Fibroblast of lung (primary cell): ENCODE measurements around the gene OTOS. TPM values are rescaled to one million over a fixed set of nuclear protein-coding genes. Genes with fewer than 3 reads are reported as not detected.

Experiments
- DNase-seq, 2 donors: peaks; one replicate each; pipeline versions ENCODE4 v3.0.0 to v3.0.0-alpha.2; 2010; ENCODE audit warnings: low read depth in 2 of 2
- H2AFZ ChIP-seq: 2 replicates; pipeline ENCODE4 v1.5.1; 2012; ENCODE audit warnings: low read length, control low read depth, inconsistent platforms
- H3K27ac ChIP-seq: 2 replicates; pipeline ENCODE4 v1.5.1; 2011; ENCODE audit warnings: low read length, control low read depth; ENCODE audit not compliant: insufficient read depth
- H3K27me3 ChIP-seq: 2 replicates; pipeline ENCODE4 v1.5.1; 2011; ENCODE audit warnings: mild to moderate bottlenecking, low read length; ENCODE audit not compliant: control insufficient read depth, insufficient read depth
- H3K36me3 ChIP-seq: 2 replicates; pipeline ENCODE4 v1.5.1; 2011; ENCODE audit warnings: low read length; ENCODE audit not compliant: control insufficient read depth, insufficient read depth
- H3K4me1 ChIP-seq: 2 replicates; pipeline ENCODE4 v1.5.1; 2011; ENCODE audit warnings: low read length; ENCODE audit not compliant: control insufficient read depth, insufficient read depth; ENCODE audit errors: extremely low read depth
- H3K4me2 ChIP-seq: 2 replicates; pipeline ENCODE4 v1.5.1; 2011; ENCODE audit warnings: low read length, control low read depth; ENCODE audit not compliant: insufficient read depth; ENCODE audit errors: extremely low read depth
- H3K4me3 ChIP-seq, 4 experiments: fragments of 200-600 bp in 1 of 4; sonication (generic) in 1 of 4; replicated peaks in 1 of 4; 2 replicates each; pipeline ENCODE4 v1.5.1; 2011 to 2016; ENCODE audit warnings: low read length in 4 of 4, low read depth in 3 of 4, mild to moderate bottlenecking in 3 of 4, control low read depth in 2 of 4, inconsistent platforms in 1 of 4, mixed read lengths in 1 of 4; ENCODE audit not compliant: insufficient read depth in 1 of 4; ENCODE audit errors: control extremely low read depth in 1 of 4
- H3K79me2 ChIP-seq: 2 replicates; pipeline ENCODE4 v1.5.1; 2012; ENCODE audit warnings: mild to moderate bottlenecking, low read length, inconsistent platforms; ENCODE audit not compliant: control insufficient read depth, insufficient read depth
- H3K9ac ChIP-seq: 2 replicates; pipeline ENCODE4 v1.5.1; 2011; ENCODE audit warnings: mild to moderate bottlenecking, low read length, control low read depth; ENCODE audit not compliant: insufficient read depth
- H3K9me3 ChIP-seq: 2 replicates; pipeline ENCODE4 v1.5.1; 2012; ENCODE audit warnings: low read depth, low read length; ENCODE audit not compliant: control insufficient read depth, insufficient read depth
- H4K20me1 ChIP-seq: 2 replicates; pipeline ENCODE4 v1.5.1; 2011; ENCODE audit warnings: low read length; ENCODE audit not compliant: control insufficient read depth, insufficient read depth; ENCODE audit errors: extremely low read depth
- EZH2 ChIP-seq: IDR thresholded peaks from 2 replicates; pipeline ENCODE4 v1.5.1; 2012; ENCODE audit warnings: low read length, control low read depth, mild to moderate bottlenecking; ENCODE audit errors: missing control alignments
- polyA plus RNA-seq, 2 donors: library from polyadenylated mRNA; depleted of rRNA in 1 of 2; stranded (reverse) in 1 of 2; unstranded in 1 of 2; fragments of >200 nt; gene quantifications; 2 replicates each; pipeline ENCODE4 v1.2.1, GENCODE V29; 2011 to 2012; ENCODE audit warnings: missing spikeins in 1 of 2
- total RNA-seq: library from RNA; depleted of rRNA; stranded (reverse); fragments of >200 nt; gene quantifications from 2 replicates; pipeline ENCODE4 v1.2.1, GENCODE V29; 2014
- TF ChIP-seq, protein P1 (sequence below), 2 donors: IDR thresholded peaks in 1 of 2; conservative IDR thresholded peaks in 1 of 2; 1 replicate in 1 of 2; 2 replicates in 1 of 2; pipeline ENCODE4 v1.5.1; 2011 to 2012; ENCODE audit warnings: low read length in 2 of 2, control low read depth in 1 of 2, inconsistent platforms in 1 of 2, low read depth in 1 of 2, mild to moderate bottlenecking in 1 of 2

OTOS gene
- total and polyA plus RNA-seq, 2 donors (not counting 1 experiment from before 2014, with no cell fraction given) = not detected

DNA sequence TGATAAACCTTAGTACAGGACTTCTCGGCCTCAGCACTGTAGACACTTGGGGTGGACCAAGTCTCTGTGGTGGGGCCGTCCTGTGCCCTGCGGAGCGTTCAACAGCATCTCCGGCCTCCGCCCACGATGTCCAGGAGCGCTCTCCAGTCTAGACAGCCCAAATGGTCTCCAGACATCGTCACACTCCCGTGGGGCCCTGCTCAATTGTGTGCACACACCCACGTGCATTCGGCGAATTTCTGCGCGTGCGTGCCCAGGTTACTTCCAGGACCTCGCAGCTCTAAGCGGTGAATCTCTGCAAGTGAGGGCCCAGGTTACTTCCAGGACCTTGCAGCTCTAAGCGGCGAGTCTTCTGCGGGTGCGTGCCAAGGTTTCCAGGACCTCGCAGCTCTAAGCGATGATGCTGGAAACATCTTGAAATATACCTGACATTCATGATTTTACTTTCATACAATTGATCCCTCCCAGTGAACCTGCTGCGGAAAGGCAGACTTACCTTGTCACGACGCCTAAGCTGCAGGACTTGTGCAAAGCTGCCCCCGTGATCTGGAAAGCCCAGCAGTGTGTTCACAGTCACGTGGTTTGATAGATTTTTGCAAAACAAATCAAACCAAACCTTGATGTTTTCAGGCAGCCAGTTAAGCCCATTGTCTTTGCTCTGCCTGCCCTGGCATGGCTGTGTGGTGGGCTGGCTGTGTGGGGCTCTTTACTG lies 16.1 kb upstream of the OTOS start:
- no peak for DNase-seq
- no peak for TF ChIP-seq EZH2
- TF ChIP-seq, protein P1, sequence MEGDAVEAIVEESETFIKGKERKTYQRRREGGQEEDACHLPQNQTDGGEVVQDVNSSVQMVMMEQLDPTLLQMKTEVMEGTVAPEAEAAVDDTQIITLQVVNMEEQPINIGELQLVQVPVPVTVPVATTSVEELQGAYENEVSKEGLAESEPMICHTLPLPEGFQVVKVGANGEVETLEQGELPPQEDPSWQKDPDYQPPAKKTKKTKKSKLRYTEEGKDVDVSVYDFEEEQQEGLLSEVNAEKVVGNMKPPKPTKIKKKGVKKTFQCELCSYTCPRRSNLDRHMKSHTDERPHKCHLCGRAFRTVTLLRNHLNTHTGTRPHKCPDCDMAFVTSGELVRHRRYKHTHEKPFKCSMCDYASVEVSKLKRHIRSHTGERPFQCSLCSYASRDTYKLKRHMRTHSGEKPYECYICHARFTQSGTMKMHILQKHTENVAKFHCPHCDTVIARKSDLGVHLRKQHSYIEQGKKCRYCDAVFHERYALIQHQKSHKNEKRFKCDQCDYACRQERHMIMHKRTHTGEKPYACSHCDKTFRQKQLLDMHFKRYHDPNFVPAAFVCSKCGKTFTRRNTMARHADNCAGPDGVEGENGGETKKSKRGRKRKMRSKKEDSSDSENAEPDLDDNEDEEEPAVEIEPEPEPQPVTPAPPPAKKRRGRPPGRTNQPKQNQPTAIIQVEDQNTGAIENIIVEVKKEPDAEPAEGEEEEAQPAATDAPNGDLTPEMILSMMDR (conservative IDR thresholded peaks at IDR 0.05 in 1 of 2, IDR thresholded peaks at IDR 0.05 in 1 of 2; ENCODE audit: low read depth in 1 of 2, low read length in 2 of 2) = no peak
- H3K4me1 ChIP-seq = no peaks in the 10 kb centered on the region

DNA sequence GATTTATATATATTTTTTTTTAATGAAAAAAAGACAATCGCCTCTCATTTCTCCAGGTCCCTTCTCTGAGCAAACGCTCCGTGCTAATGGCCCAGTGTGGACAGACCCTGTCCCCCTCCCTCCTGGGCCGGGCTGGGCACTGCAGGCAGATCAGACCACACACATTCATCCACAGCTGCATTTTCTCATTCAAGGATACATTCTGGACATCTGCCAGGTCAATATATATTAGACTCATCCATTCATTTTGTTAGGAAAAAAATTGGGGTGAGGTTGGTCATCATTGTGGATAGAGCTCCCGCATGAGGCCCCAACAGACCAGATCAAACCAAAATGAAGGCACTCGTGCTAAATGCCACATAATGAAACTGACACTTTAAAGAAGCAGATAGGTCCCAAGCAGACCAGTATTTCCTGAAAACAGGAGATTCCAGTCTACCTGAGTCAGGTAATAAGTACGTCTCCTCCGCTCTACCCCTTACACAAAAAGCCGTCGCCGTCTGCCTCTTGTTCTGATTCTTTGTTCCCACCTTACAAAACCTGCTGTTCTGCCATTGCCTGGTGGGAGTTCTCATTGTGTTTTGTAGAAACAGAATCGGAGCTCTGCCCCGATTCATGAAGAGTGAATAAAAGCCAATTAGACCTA lies 15.4 kb upstream of the OTOS start:
- no peak for DNase-seq
- no peak overlapping the region for H2AFZ ChIP-seq
- no peaks in the 10 kb centered on the region for H3K9me3 ChIP-seq
- no peak overlapping the region for H3K27ac ChIP-seq
- H3K4me1 ChIP-seq = no peaks in the 10 kb centered on the region
- no peak overlapping the region for H3K4me2 ChIP-seq
- no peaks in the 10 kb centered on the region for H4K20me1 ChIP-seq
- TF ChIP-seq, protein P1 (conservative IDR thresholded peaks at IDR 0.05 in 1 of 2, IDR thresholded peaks at IDR 0.05 in 1 of 2; ENCODE audit: low read depth in 1 of 2, low read length in 2 of 2) = no peak
- TF ChIP-seq EZH2 = no peak
- H3K27me3 ChIP-seq = peaks cover 5% of the 10 kb centered on the region
- no peaks in the 10 kb centered on the region for H3K79me2 ChIP-seq
- H3K9ac ChIP-seq = no peak overlapping the region
- no peaks in the 10 kb centered on the region for H3K36me3 ChIP-seq
- H3K4me3 ChIP-seq = no peak overlapping the region

More for the DNA sequence above, 16.1 kb upstream of the OTOS start:
- Histone ChIP-seq H3K27me3 (peaks cover 5% of the 10 kb centered on the region), H3K9ac (no peak overlapping the region), H3K4me3 (no peak overlapping the region), H3K36me3 (no peaks in the 10 kb centered on the region), H4K20me1 (no peaks in the 10 kb centered on the region), H3K4me2 (no peak overlapping the region), H3K9me3 (no peaks in the 10 kb centered on the region), H3K79me2 (no peaks in the 10 kb centered on the region), H3K27ac (no peak overlapping the region), H2AFZ (no peak overlapping the region)

GRCh38 chr2:240155048-240155744 lies 14.7 kb upstream of the OTOS start:
- Histone ChIP-seq H4K20me1 (no peaks in the 10 kb centered on the region), H2AFZ (no peak overlapping the region), H3K4me3 (no peak overlapping the region), H3K27ac (no peak overlapping the region), H3K9me3 (no peaks in the 10 kb centered on the region), H3K4me1 (no peaks in the 10 kb centered on the region), H3K4me2 (no peak overlapping the region), H3K79me2 (no peaks in the 10 kb centered on the region), H3K27me3 (peaks cover 5% of the 10 kb centered on the region), H3K36me3 (no peaks in the 10 kb centered on the region), H3K9ac (no peak overlapping the region)
- no peak for DNase-seq
- TF ChIP-seq, protein P1 (conservative IDR thresholded peaks at IDR 0.05 in 1 of 2, IDR thresholded peaks at IDR 0.05 in 1 of 2; ENCODE audit: low read depth in 1 of 2, low read length in 2 of 2) = no peak
- TF ChIP-seq EZH2 = no peak
